Islet of Langerhans (tissue), 1 donor: ENCODE measurements around the gene CCR6.
"Not testable (repeated sequence)": the region's sequence is repeated elsewhere in the genome, so short reads cannot be mapped to it uniquely, and the experiment has no call there.

Experiments
- FAIRE-seq: peaks from one replicate; lab custom pipeline; 2011; peaks lifted over from hg19 to GRCh38; lab: Jason Lieb, UNC

Gene CCR6

GRCh38 chr6:167122827-167123657 is at the start of gene CCR6:
Gene CCR6 (plus strand): TSS chr6:167123096. CDS start chr6:167136135, 13,039 bp downstream.
- FAIRE-seq = no peak

DNA sequence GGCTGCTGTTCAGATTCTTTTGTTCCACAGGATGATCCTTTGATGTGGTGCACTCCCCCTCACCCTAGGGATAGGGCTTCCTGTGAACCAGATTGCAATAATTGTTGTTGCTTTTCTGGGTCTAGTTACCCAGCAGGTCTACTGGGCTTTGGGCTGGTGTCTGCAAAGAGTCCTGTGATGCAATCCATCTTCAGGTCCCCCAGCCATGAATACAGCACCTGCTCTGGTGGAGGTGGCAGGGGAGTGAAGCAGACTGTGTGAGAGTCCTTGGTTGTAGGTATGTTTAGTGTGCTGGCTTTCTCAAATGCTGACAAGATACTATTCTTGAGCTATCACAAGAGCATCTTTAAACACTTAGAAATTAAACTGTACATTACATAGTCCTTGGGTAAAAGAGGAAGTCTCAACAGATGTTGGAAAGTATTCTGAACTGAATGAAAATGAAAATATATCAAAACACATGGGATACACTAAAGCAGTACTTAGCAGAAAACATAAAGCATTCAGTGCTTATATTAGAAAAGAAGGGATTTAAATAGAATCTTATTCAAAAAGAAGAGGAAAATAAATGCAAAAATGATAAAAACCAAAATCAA is 49.1 kb upstream of the CCR6 start:
- no peak for FAIRE-seq

GRCh38 chr6:167077241-167077932 is 45.5 kb upstream of the CCR6 start:
- no peak for FAIRE-seq

DNA sequence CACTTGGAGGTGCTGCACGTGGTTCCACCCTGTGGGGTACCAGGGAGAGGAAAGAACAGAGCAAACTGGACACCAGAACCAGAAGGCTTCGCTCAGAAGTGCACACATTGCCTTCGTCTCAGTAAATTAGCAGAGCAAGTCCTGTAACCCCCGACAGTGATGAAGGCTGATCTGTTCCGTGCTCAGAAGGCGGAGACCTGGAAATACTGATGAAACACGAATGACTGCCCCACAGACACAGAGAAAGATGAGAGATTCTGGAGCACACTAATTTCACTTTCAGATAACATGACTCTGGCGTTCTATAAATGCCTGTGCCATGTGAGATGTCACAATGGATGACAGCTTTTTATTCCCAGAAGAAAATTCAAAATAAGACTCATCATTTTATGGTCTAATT is 44.2 kb upstream of the CCR6 start:
- no peak for FAIRE-seq

GRCh38 chr6:167079853-167080297 is 43.0 kb upstream of the CCR6 start:
- FAIRE-seq = no peak

DNA sequence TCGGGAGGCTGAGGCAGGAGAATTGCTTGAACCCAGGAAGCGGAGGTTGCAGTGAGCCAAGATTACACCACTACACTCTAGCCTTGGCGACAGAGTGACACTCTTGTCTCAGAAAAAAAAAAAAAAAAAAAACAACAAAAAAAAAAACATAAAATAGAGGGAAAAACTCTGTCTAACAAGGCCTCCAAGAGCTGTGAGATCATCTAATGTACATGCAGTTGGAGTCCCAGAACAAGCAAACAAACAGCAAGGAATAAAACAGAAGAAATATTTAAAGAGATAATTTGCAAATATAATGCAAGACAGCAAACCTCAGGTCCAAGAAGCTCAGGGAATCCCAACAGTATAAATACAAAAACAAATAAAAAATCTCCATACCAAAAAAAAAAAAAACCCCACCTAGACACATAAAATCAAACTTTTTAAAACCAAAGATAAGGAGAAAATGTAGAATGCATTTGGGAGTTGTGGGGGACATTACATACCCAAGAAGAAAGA is 35.0 kb upstream of the CCR6 start:
- no peak for FAIRE-seq

DNA sequence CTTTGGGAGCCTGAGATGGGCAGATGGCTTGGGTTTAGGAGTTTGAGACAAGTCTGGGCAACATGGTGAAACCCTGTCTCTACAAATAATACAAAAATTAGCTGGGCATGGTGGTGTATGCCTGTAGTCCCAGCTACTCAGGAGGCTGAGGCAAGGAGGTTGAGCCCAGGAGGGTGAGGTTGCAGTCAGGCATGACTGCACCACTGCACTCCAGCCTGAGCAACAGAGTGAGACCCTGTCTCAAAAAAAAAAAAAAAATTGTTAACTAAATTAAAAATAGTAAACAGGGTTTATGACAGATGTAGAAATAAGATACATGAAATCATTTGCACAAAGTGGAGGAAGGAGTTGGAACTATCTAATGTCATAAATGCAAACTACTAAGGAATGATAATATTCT is 34.2 kb upstream of the CCR6 start:
- FAIRE-seq = not testable (repeated sequence)

GRCh38 chr6:167089243-167090142 is 33.4 kb upstream of the CCR6 start:
- FAIRE-seq = no peak

- no peak for FAIRE-seq
Observed at GRCh38 chr6:167090171-167090570, 32.7 kb upstream of the CCR6 start.

- no peak for FAIRE-seq
Observed at GRCh38 chr6:167091026-167091804, 31.7 kb upstream of the CCR6 start.

DNA sequence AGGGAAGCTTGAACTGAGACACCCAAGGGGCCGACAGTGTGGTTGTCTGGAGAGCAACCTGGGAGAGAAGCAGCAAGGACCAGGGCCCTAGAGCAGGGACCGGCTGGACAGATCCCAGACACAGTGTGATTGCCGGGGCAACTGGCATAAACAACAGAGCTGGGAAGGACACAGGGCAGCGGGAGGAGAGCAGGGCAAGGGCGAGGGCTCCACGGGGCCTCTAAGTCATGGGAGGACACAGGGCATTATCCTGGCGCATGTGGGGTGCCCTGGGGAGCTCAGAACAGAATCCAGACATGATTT is 31.1 kb upstream of the CCR6 start:
- FAIRE-seq = no peak

GRCh38 chr6:167092672-167093339 is 30.1 kb upstream of the CCR6 start:
- FAIRE-seq = no peak

DNA sequence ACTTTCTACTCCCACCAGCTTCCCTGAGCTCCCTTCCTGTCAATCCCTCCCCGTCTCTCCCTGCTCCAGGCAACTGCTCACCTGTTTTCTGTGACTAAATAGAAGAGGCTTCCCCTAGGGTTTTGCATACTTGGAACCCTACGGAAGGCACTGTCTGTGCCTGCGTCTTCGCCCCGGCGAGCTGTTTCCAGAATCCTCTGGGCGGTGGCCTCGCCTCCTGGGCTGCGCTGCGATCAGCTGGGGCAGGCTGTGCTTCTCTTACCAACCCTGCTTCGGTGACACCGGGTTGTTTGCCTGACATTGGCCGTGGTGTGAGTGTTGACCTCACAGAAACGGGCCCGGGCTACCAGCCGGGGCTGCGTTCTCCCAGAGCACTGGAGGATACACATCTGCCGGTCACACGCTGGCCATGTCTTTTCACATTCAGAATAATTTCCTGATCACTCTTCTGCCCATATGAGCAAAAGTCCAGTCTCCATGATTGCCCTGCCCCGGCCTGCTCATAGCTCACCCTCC is 29.4 kb upstream of the CCR6 start:
- no peak for FAIRE-seq

- no peak for FAIRE-seq
Observed at GRCh38 chr6:167093922-167094432, 28.9 kb upstream of the CCR6 start.

DNA sequence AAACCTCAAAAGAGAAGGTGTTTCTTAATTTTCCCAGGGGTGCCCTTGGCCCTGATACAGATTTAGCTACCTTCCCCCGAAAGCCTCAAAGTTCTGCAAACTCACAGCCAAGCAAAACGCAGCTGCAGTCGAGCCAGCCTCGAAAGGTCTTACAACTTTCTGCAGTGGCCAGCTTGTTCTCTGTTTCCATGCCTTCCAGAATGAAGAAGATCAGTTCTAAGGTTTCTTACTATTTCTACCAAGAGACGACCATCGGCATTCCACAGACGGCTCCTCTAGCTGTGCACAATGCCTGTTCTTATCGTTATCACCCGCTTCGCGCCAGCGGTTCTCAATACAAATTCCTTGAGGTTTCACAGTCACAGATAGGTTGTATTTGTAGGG is 28.5 kb upstream of the CCR6 start:
- FAIRE-seq = no peak

- FAIRE-seq = no peak
Observed at GRCh38 chr6:167094820-167095637, 27.9 kb upstream of the CCR6 start.

DNA sequence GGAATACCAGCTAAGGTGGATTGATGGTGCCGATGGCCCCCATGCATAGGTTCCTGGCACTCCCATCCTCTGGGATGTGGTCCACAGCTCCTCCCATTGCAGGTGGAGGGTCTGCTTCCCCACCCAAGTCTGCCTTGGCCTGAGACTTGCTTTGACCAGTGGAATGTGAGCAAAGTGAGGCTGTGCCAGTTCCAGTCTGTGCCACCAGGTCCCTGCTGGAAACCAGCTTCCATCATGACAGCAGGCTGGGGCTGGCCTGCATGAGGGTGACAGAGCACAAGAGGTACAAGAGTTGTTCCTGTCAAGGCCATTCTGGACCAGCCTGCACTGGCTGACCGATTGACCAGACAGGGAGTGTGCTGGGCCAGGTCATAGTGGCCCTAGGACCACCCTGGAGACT is 27.0 kb upstream of the CCR6 start:
- FAIRE-seq = no peak

DNA sequence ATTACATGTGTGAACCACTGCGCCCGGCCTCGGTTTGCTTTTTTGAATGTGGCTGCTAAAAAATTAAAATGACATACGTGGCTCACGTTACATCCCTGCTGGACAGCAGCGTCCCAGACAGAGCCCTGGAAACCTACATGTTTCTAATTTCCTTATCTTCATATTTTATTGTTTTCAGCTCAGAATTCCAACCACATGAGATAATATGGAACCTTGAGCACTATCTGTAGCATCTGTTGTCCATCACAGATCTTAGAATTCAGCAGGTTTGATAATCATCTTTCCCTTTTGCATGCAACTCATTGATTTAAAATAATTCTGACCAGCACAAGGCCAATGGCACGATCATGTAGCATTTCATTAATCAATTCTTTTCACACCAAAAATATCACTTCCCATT is 25.9 kb upstream of the CCR6 start:
- no peak for FAIRE-seq

DNA sequence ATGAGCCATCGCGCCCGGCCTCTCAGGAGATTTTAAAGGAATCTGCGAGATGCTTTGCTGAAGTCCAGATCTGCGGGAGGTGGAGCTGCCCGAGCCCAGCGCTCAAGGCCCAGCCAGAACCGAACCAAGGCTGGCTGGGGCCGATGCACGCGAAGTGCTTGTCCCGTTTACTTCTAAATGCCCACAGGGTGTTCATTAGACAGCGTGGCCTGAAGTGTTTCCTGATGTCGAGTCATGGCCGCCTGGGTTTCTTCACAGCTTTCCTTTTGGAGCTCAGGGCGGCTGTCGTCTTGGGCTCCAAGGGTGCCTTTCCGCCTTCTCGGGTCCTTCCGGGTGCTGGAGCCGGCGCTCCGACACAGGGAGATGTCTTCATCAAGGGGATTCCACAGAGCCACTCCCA is 25.1 kb upstream of the CCR6 start:
- no peak for FAIRE-seq

DNA sequence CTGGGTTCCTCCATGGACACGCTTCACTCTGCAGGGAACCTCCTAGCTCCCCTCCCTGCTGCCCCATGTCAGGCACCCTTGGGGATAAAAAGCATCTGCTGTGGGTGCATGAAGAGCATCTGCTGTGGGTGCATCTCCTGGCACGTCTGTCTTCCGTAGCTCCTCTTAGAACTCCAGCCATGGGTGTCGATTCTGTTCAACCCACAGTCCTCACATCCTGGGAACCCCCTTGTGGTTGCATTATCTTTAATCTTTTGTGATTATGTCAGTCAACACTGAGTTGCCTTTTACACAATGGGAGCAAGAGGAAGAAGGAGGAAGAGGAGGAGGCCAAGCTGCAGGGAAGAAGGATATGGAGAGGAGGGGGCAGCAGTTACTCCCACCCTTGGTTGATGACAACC is 24.1 kb upstream of the CCR6 start:
- no peak for FAIRE-seq
